ENCODE results near the gene C12orf42. TPM values are rescaled to one million over a fixed set of nuclear protein-coding genes. Genes with fewer than 3 reads are reported as not detected.

Gene C12orf42
- total RNA-seq, 1 experiment from 2014 or later, result not detected

- no peaks in the 10 kb centered on the region for H3K9me2 ChIP-seq (ENCODE audit: insufficient read depth)
- ChIA-PET CTCF (no interaction called here), RAD21 (ENCODE audit: low non-redundant PET in 1 of 2, low total read pairs in 2 of 2, uncharacterized antibody in 2 of 2, unreplicated experiment in 2 of 2) (no interaction called here), POLR2A (no interaction called here)
- no peaks in the 10 kb centered on the region for H4K20me1 ChIP-seq (ENCODE audit: insufficient read depth)
- H3K4me2 ChIP-seq (ENCODE audit: low read length), result no peak overlapping the region
- no peak overlapping the region for H3K4me3 ChIP-seq (replicated peaks in 1 of 2; ENCODE audit: low read depth in 1 of 2, low read length in 2 of 2)
- no peak for TF ChIP-seq SRF (IDR thresholded peaks at IDR 0.05; ENCODE audit: low read depth)
- no peak for TF ChIP-seq ZNF274 (IDR thresholded peaks at IDR 0.05; ENCODE audit: low read depth, low read length)
- no peak for TF ChIP-seq JUND (IDR thresholded peaks at IDR 0.05)
- TF ChIP-seq EZH2 (IDR thresholded peaks at IDR 0.05), result no peak
- TF ChIP-seq FOSL1 (IDR thresholded peaks at IDR 0.05; ENCODE audit: low read depth), result no peak
- no peak for TF ChIP-seq CBX3 (IDR thresholded peaks at IDR 0.05; ENCODE audit: low read depth)
- TF ChIP-seq SIN3A (IDR thresholded peaks at IDR 0.05; ENCODE audit: low read depth), result no peak
- TF ChIP-seq YY1 (IDR thresholded peaks at IDR 0.05; ENCODE audit: extremely low read depth, insufficient replicate concordance, low read depth, low read length), result no peak
- no peak for TF ChIP-seq ZBTB33 (IDR thresholded peaks at IDR 0.05; ENCODE audit: extremely low read depth, insufficient replicate concordance, low read length)
- no peak for TF ChIP-seq MAX (IDR thresholded peaks at IDR 0.05)
- TF ChIP-seq CEBPB (IDR thresholded peaks at IDR 0.05; ENCODE audit: low read depth), result no peak
- TF ChIP-seq EZH2phosphoT487 (IDR thresholded peaks at IDR 0.05; ENCODE audit: borderline replicate concordance), result no peak
- TF ChIP-seq EGR1 (IDR thresholded peaks at IDR 0.05; ENCODE audit: low read depth), result no peak
- no peak for TF ChIP-seq ELF1 (IDR thresholded peaks at IDR 0.05; ENCODE audit: borderline replicate concordance, low read depth)
- no peak for TF ChIP-seq SP1 (IDR thresholded peaks at IDR 0.05; ENCODE audit: low read depth)
- TF ChIP-seq ZFX (IDR thresholded peaks at IDR 0.05), result no peak
- intact Hi-C loops (cut with micrococcal nuclease), result no loop called here
- H3K9me3 ChIP-seq (ENCODE audit: control insufficient read depth in 1 of 2, insufficient read depth in 1 of 2, low read depth in 1 of 2, low read length in 2 of 2), result no peaks in the 10 kb centered on the region
- no peaks in the 10 kb centered on the region for H3K79me2 ChIP-seq (ENCODE audit: insufficient read depth, low read length)
- H3K36me3 ChIP-seq (ENCODE audit: control insufficient read depth in 1 of 2, insufficient read depth in 2 of 2, low read length in 2 of 2), result no peaks in the 10 kb centered on the region
- H3K4me1 ChIP-seq (ENCODE audit: control insufficient read depth in 1 of 2, insufficient read depth in 2 of 2, low read length in 2 of 2), result no peaks in the 10 kb centered on the region
- no peak overlapping the region for H3K9ac ChIP-seq (ENCODE audit: low read length)
- DNase-seq (ENCODE audit: low read depth, low spot score) (no peak), ATAC-seq (no peak)
- no peak overlapping the region for H2AFZ ChIP-seq (ENCODE audit: low read depth, low read length, poor library complexity, severe bottlenecking)
- H3K27ac ChIP-seq (ENCODE audit: low read depth, low read length), result no peak overlapping the region
- no TSS peak for BruUV-seq (replicated peaks)
- peaks cover 8% of the 10 kb centered on the region; the same call in 1 of the 2 replicates for H3K27me3 ChIP-seq (ENCODE audit: insufficient read depth, low read length)
Observed at GRCh38 chr12:103279444-103279843, 216.3 kb downstream of the C12orf42 start.

All from HCT116 (cell line).